WTC11 (cell line): ENCODE results near the gene NCKIPSD. TPM values are rescaled to one million over a fixed set of nuclear protein-coding genes. Genes with fewer than 3 reads are reported as not detected.

ENCODE experiments used
- ATAC-seq: fragments of 200-7000 bp; cut with Tn5 transposase; 2 replicates; pipeline ENCODE4 v1.10.0; 2021; ENCODE audit warnings: mild to moderate bottlenecking, moderate library complexity
- CTCF ChIA-PET: fragments of 300-600 bp; sonication (Branson Sonifier 250); formaldehyde crosslinking; loops from one replicate; lab custom pipeline; 2021; ENCODE audit warnings: antibody characterized with exemption; lab: Charles Lee
- POLR2A ChIA-PET: fragments of 350-600 bp; sonication (Branson Sonifier 250); formaldehyde crosslinking; loops from one replicate; lab custom pipeline; 2021; ENCODE audit warnings: antibody characterized with exemption; lab: Charles Lee
- DNase-seq: peaks from one replicate; pipeline ENCODE4 v3.0.0; 2021; ENCODE audit warnings: low spot score
- H3K27ac Mint-ChIP-seq: 2 replicates; pipeline ENCODE4 v1.8.0; 2021; ENCODE audit warnings: mixed read lengths
- H3K27me3 Mint-ChIP-seq: 2 replicates; pipeline ENCODE4 v1.8.0; 2021; ENCODE audit warnings: low read depth, mild to moderate bottlenecking, moderate library complexity, mixed read lengths
- H3K36me3 Mint-ChIP-seq: 2 replicates; pipeline ENCODE4 v1.8.0; 2021; ENCODE audit warnings: mixed read lengths
- H3K4me1 Mint-ChIP-seq: 2 replicates; pipeline ENCODE4 v1.8.0; 2022; ENCODE audit warnings: mixed read lengths
- H3K4me3 Mint-ChIP-seq: 2 replicates; pipeline ENCODE4 v1.8.0; 2021; ENCODE audit warnings: mild to moderate bottlenecking, moderate library complexity, mixed read lengths
- H3K9me3 Mint-ChIP-seq: 2 replicates; pipeline ENCODE4 v1.8.0; 2021; ENCODE audit warnings: mixed read lengths
- ARID4B ChIP-seq: sonication (generic); formaldehyde crosslinking; IDR thresholded peaks from 2 replicates; pipeline ENCODE4 v1.8.0; 2023; ENCODE audit warnings: missing genetic modification reagents, mild to moderate bottlenecking, borderline replicate concordance
- E2F5 ChIP-seq: sonication (generic); formaldehyde crosslinking; IDR thresholded peaks from 2 replicates; pipeline ENCODE4 v1.8.1; 2022; ENCODE audit warnings: mild to moderate bottlenecking, moderate library complexity, missing genetic modification reagents
- FOXK1 ChIP-seq: sonication (generic); formaldehyde crosslinking; IDR thresholded peaks from 2 replicates; pipeline ENCODE4 v1.8.0; 2022; ENCODE audit warnings: mild to moderate bottlenecking, moderate library complexity, missing genetic modification reagents
- GTF2I ChIP-seq: fragments of 250-450 bp; sonication (Bioruptor Pico); conservative IDR thresholded peaks from 2 replicates; pipeline ENCODE4 v1.4.0; 2021; ENCODE audit warnings: mild to moderate bottlenecking
- OVOL2 ChIP-seq: fragments of 250-450 bp; sonication (Bioruptor Pico); IDR thresholded peaks from 2 replicates; pipeline ENCODE4 v1.9.0; 2021; ENCODE audit warnings: mild to moderate bottlenecking, borderline replicate concordance
- TCF7 ChIP-seq: sonication (generic); formaldehyde crosslinking; IDR thresholded peaks from 2 replicates; pipeline ENCODE4 v1.8.0; 2022; ENCODE audit warnings: mild to moderate bottlenecking, low read depth, missing genetic modification reagents, moderate library complexity
- TP53 ChIP-seq: sonication (generic); formaldehyde crosslinking; IDR thresholded peaks from 2 replicates; pipeline ENCODE4 v1.8.1; 2023; ENCODE audit warnings: mild to moderate bottlenecking, missing genetic modification reagents
- USF2 ChIP-seq: sonication (generic); formaldehyde crosslinking; IDR thresholded peaks from 2 replicates; pipeline ENCODE4 v1.8.1; 2023; ENCODE audit warnings: mild to moderate bottlenecking, missing genetic modification reagents, moderate library complexity
- ZNF138 ChIP-seq: sonication (generic); formaldehyde crosslinking; conservative IDR thresholded peaks from 2 replicates; pipeline ENCODE4 v1.8.1; 2022; ENCODE audit warnings: mild to moderate bottlenecking, moderate library complexity, missing genetic modification reagents
- ZNF232 ChIP-seq: sonication (generic); formaldehyde crosslinking; IDR thresholded peaks from 2 replicates; pipeline ENCODE4 v1.8.0; 2022; ENCODE audit warnings: mild to moderate bottlenecking, missing genetic modification reagents
- total RNA-seq: library from RNA; stranded (reverse); gene quantifications from 3 replicates; pipeline ENCODE4 v1.2.3, GENCODE V29; 2021
- TF ChIP-seq, protein P1 (sequence below): fragments of 250-450 bp; sonication (Bioruptor Pico); IDR thresholded peaks from 2 replicates; pipeline ENCODE4 v1.8.0; 2021; ENCODE audit warnings: mild to moderate bottlenecking
- TF ChIP-seq, protein P2 (sequence below): fragments of 250-450 bp; sonication (Bioruptor Pico); IDR thresholded peaks from 2 replicates; pipeline ENCODE4 v1.9.0; 2021; ENCODE audit warnings: mild to moderate bottlenecking
- TF ChIP-seq, protein P3 (sequence below): sonication (generic); formaldehyde crosslinking; IDR thresholded peaks from 2 replicates; pipeline ENCODE4 v1.8.0; 2022; ENCODE audit warnings: missing genetic modification reagents

NCKIPSD gene
- total RNA-seq, 1 experiment from 2014 or later: 40.1 TPM

DNA sequence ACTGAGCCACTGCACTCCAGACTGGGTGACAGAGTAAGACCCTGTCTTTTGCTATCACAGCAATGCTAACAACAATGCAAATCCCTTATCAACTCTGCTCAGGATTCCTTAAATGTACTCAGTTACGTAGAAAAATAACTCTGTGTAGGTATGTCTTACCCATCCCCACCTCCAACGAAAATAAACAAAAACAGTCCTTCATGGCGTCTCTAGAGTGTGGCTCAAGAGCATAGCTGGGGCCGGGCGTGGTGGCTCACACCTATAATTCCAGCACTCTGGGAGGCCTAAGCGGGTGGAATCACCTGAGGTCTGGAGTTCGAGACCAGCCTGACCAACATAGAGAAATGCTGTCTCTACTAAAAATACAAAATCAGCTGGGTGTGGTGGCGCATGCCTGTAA, 13.2 kb upstream of the NCKIPSD start (continued):
- TF ChIP-seq USF2 (CRISPR knock-in tag): no peak
- no peak for TF ChIP-seq FOXK1 (CRISPR knock-in tag)
- TF ChIP-seq, all 79 proteins: peak for 0

GRCh38 chr3:48697952-48698351, 12.2 kb upstream of the NCKIPSD start:
- TF ChIP-seq, protein P1, sequence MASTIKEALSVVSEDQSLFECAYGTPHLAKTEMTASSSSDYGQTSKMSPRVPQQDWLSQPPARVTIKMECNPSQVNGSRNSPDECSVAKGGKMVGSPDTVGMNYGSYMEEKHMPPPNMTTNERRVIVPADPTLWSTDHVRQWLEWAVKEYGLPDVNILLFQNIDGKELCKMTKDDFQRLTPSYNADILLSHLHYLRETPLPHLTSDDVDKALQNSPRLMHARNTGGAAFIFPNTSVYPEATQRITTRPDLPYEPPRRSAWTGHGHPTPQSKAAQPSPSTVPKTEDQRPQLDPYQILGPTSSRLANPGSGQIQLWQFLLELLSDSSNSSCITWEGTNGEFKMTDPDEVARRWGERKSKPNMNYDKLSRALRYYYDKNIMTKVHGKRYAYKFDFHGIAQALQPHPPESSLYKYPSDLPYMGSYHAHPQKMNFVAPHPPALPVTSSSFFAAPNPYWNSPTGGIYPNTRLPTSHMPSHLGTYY (CRISPR knock-in tag): no peak
- TF ChIP-seq OVOL2 (CRISPR knock-in tag) (no peak), ZNF138 (CRISPR knock-in tag) (no peak), ZNF232 (CRISPR knock-in tag) (no peak), GTF2I (CRISPR knock-in tag) (no peak), E2F5 (no peak), TCF7 (CRISPR knock-in tag) (no peak), TP53 (CRISPR knock-in tag) (no peak), ARID4B (CRISPR knock-in tag) (no peak)
- TF ChIP-seq, protein P2, sequence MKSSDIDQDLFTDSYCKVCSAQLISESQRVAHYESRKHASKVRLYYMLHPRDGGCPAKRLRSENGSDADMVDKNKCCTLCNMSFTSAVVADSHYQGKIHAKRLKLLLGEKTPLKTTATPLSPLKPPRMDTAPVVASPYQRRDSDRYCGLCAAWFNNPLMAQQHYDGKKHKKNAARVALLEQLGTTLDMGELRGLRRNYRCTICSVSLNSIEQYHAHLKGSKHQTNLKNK: no peak
- TF ChIP-seq, protein P3, sequence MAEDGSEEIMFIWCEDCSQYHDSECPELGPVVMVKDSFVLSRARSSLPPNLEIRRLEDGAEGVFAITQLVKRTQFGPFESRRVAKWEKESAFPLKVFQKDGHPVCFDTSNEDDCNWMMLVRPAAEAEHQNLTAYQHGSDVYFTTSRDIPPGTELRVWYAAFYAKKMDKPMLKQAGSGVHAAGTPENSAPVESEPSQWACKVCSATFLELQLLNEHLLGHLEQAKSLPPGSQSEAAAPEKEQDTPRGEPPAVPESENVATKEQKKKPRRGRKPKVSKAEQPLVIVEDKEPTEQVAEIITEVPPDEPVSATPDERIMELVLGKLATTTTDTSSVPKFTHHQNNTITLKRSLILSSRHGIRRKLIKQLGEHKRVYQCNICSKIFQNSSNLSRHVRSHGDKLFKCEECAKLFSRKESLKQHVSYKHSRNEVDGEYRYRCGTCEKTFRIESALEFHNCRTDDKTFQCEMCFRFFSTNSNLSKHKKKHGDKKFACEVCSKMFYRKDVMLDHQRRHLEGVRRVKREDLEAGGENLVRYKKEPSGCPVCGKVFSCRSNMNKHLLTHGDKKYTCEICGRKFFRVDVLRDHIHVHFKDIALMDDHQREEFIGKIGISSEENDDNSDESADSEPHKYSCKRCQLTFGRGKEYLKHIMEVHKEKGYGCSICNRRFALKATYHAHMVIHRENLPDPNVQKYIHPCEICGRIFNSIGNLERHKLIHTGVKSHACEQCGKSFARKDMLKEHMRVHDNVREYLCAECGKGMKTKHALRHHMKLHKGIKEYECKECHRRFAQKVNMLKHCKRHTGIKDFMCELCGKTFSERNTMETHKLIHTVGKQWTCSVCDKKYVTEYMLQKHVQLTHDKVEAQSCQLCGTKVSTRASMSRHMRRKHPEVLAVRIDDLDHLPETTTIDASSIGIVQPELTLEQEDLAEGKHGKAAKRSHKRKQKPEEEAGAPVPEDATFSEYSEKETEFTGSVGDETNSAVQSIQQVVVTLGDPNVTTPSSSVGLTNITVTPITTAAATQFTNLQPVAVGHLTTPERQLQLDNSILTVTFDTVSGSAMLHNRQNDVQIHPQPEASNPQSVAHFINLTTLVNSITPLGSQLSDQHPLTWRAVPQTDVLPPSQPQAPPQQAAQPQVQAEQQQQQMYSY (CRISPR knock-in tag): no peak
- Mint-ChIP-seq H3K36me3 (peaks cover 48% of the 10 kb centered on the region), H3K9me3 (peaks cover 6% of the 10 kb centered on the region; the same call in 1 of the 2 replicates), H3K27ac (peak overlapping the region; percentile 8; the same call in 1 of the 2 replicates), H3K4me1 (peaks cover 41% of the 10 kb centered on the region), H3K27me3 (no peaks in the 10 kb centered on the region), H3K4me3 (no peak overlapping the region)
- POLR2A ChIA-PET: interaction anchor here (0.6 to 3.4 kb wide), 2 partner anchors 19 to 684 kb away, joined by 5 to 10 read pairs; partner anchors contain the start of gene IP6K2
- ATAC-seq: no peak
- CTCF ChIA-PET: interaction anchor here (1.3 to 3.5 kb wide), 5 partner anchors 12 to 262 kb away, joined by 3 to 26 read pairs (median 4); partner anchors contain the start of genes IP6K2, NCKIPSD and SLC26A6
- DNase-seq: no peak
